Measurements from ENCODE around the gene DCXR.
A peak's percentile ranks its signal among the peaks of the same experiment; 100 is the strongest.

Gene DCXR

DNA sequence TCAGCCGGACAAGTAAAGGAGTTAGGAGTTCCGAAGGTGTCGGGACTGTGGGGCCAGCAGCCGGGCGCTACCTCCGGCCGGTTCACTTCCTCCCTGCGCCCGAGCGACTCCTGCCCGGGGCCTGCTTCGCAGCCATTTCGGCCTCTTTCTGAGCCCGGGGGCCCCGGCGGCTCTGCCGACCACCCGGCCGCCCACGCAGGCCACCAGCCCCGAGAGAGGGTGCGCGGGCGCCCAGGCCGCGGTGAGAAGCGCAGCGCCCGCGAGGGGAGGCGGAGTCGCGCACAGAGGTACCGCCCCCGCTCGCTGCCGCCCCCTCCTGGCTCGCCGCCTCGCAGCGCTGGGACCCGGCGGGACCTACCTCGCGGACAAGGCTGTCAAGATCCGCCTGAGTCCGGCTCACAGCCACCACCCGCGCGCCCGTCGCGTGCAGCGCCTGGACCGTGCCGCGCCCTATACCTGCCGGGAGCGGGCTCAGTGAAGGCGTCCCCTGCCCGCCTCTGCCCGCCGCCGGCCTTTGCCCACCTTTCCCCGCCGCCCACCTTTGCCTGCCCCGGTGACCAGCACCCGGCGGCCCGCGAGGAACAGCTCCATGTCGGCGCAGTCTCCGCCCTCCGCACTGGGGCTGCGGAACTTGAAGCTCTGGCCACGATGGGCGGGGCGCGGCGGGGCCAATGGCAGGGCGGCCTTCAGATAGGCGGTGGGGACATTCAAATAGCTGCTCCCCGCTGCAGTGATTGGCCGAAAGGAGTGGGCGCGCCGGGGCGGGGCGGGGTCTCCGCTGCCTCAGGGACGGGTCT is at the start of gene DCXR:
TSS of gene DCXR (minus strand) at position 606 of the 797 bp plus-strand sequence. CDS start at position 591, 15 bp downstream.
- peak; percentile 88 for DNase-seq

- DNase-seq: no peak
Measured at GRCh38 chr17:82085931-82086764, 48.7 kb upstream of the DCXR start.

DNA sequence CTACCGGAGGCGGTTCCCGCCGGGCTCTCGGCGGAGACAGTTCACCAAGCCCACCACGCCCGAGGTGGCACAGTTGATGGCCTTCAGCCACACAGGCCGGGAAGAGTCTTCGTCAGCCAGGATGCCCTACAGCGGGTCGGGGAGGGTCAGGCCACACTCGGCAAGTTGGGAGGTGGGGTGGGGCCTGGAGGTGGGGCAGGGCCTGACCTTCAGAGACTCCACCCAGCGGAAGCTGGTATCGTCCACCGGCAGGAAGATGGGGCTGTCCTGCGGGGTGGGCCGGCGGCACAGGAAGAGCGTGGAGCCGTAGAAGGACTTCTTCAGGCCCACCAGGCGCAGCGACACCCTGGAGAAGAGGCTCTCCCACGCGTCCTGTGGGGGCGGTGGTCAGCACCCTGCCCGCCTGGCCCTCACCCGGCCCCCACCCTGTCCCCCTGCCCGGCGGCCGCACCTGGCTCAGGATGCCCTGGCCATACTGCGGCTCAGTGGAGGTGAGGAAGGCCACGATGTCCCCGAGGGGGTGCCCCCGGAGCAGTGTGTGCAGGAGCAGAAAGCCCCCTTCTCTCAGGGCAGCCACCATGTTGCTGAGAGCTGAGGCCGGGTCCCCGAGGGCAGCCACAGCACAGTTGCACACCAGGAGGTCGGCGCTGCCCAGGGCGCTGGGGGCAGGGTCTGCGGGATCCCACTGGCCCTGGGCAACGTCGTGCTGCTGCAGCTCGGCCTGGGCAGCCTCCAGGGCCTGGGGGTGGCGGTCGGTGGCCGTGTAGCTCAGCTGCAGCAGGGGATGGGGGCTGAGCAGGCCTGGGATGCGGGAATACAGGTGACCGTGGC is 47.7 kb upstream of the DCXR start:
- no peak for DNase-seq

DNA sequence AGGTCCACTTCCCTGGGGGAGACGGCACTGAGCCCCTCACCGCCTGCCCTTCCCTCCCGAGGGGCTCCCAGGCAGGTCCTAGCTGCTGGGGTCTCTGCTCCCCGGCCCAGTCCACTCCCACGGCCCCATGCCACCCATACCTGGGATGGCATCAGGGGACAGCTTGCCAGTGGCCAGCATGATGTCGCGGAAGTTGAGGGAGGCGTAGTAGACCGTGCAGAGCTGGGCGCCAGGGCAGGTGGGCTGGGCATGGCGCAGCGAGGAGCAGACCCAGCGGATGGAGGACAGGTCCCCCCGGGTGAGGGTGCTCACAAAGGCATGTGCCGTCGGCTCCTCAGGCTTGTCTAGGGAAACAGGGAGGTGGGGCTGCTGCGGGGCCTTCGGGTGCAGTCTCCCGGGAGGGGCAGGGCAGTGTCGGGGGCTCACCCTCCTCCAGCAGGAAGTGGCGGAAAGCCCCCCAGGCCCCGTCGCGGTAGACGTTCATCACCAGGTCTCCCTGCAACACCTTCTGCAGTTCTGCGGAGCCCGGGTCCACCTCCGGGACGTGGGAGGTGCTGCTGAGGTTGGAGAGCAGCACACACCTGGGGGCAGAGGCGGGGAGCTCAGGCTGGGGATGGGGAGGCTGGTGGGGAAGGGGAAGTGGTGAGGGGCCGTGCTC is 47.0 kb upstream of the DCXR start:
- no peak for DNase-seq

GRCh38 chr17:82083533-82084359 is 46.2 kb upstream of the DCXR start:
- no peak for DNase-seq

DNA sequence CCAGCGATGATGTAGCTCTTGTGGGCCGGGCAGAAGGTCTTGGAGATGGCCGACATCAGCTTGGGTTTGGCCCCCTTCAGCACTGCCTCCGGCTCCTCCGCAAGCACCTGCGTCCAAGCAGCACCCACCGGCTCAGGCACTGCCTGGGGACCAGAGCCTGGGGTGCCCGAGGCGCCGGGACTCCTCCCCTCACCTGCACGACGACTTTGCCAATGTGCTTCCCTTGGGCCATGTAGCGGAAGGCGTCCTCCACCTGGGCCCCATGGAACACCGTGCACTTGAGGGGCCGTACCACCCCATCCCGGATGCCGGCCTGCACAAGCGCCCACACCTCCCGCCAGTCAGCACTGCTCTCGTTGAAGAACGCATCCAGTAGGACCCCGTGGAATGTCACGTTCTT is 45.5 kb upstream of the DCXR start:
- DNase-seq: no peak

DNA sequence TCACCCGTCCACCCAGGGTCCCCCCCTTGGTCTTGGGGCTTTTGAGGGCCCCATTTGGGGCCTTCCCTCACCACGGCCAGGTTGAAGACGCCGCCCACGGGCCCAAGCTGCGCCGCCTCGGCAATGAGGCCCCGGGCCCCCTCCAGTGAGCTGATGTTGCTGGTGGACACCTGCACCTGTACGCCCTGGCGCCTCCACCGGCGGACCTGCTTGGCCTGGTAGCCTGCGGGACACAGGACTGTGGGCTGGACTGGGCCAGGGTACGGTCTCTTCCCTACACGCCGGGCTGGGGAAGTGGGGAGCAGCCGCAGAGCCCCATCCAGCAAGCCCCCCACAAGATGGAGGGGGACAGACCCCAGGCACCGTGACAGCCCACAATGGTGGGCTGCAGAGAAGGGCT is 45.0 kb upstream of the DCXR start:
- DNase-seq: no peak

DNA sequence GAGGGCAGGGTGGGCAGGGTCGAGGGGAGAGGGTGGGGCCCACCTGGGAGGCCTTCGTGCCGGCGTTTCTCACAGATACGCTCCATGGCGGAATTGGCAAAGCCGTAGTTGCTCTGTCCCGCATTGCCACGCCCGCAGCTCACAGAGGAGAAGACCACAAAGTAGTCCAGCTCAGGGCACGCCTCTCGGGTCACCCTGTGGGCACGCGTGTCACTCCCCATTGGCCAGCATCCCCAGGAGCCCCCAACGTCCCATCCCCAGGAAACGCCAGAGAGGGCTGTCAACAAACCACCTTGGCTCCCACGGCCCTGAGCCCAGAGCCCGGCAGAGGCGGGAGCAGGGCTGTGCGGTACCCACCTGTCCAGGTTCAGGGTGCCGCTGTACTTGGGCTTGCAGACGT is 44.5 kb upstream of the DCXR start:
- DNase-seq: no peak

DNA sequence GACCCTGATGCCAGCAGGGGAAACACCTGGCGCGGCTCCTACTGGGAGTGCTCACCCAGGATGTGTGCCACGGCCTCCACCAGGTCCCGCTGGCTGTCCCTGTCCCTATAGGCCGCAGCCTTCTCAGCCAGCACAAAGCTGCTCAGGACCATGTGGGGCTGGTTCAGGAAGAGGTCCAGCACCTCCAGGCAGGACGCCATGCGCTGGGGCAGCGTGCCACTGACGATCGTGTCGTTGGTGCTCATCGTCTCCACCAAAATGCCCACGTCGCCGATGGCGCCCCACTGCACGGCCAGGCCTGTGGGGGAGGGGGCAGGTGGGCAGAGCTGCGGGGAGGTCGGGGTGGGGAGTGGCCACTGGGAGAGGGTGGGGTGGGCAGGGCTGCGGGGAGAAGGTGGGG is 44.0 kb upstream of the DCXR start:
- no peak for DNase-seq

- DNase-seq: no peak
Measured at GRCh38 chr17:82080789-82081464, 43.4 kb upstream of the DCXR start.

- no peak for DNase-seq
Measured at GRCh38 chr17:82080048-82080788, 42.7 kb upstream of the DCXR start.

DNA sequence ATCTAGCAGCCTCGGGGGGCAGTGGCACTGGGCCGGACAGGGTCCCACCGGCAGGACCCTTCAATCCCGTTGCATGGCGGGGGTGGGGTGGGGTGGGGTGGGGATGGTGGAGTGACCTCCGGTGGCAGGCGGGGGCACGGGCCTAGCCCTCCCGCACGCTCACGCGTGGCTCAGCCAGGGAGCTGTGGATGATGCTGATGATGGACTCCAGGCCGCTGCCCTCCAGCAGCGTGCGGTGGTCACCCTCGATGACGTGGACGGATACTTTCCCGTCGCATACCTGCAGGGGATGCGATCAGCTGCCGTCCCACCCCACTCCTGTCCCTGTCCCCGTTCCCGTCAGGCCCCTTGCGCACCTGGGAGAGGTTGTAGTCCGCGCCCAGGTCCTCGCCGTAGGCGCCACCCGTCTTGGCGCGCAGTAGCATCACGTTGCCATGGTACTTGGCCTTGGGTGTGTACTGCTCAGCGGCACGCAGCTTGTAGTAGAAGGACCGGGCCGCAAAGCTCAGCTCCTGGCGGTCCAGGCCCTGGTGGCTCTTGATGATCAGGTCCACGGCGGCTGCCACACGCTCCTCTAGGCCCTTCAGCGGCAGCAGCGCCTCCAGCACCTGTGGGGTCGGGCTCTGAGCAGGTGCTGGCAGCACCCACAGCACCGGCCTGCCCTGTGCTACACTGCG is 41.6 kb upstream of the DCXR start:
- DNase-seq: no peak

DNA sequence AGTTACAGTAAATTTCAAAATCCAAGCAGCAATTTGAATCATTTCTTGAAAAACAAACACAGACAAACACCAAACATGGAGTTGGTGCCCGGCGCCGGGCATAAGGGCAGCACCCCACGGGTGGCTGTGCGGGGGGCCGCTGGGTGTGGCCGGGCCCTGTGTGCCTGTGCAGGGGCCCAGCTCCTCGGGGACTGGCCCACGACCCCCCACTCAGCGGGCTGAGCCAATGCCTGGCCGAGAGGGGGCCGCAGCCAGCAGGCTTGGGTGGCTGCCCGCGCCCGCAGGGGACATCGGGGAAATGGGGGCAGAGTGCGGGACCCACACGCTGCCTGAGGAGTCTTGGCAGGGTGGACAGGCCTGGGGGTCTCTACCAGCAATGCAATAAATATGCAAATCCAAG is 40.9 kb upstream of the DCXR start:
- DNase-seq: no peak

- DNase-seq: no peak
Measured at GRCh38 chr17:82077617-82078358, 40.3 kb upstream of the DCXR start.

DNA sequence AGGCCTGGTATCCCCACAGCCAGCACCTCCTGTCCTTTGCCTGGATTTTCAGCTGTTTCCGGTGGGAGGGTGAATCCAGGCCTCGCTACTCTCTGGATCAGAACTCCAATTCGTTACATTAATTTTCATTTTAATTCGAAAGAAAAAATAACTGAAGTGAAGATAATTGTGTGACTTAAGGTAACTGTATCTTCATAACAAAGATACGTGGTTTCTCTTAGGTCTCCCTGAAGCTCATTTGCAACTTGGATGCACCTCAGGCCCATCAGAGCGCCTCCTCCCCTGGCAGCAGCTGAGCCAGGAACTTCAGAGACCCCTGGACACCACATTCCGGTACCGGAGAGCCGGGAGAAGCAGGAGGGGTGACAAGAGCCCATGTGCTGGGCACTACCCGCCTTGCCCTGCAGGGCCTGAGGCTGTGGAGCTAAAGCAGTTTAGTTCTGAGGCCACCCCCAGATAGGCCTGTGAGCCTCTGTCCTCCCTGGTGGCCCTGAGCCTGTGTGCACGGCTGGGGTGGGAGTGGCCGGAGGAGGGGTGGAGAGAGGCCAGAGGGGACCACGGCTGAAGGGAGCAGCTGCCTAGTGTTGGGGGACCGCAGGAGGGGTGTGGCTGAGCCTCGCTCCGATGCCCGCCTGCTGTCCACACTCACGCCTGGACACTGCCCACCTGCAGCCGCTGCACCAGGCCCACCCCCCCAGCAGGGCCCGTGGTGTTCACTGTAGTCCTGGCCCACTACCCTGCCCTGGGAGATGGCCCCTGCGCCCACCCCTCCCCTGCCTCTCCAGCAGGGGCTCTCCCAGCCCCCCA is 39.5 kb upstream of the DCXR start:
- no peak for DNase-seq

- no peak for DNase-seq
Measured at GRCh38 chr17:82076018-82076784, 38.7 kb upstream of the DCXR start.

DNA sequence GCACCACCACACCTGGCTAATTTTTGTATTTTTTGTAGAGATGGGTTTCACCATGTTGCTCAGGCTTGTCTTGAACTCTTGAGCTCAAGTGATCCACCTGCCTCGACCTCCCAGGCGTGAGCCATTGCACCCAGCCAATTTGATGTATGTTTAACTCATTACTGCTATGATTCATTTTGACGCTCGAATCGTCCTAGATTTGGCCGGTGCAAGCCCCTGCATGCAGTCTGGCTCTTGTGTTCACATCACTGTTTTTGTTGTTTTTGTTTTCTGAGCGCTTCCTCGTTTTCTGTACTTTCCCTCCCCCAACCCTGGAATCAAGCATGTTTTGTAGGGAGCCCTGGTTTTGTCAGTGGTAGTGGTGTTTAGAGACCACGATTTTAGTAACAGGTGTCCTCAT is 35.9 kb upstream of the DCXR start:
- no peak for DNase-seq
